Tibial nerve (tissue), 4 donors: Measurements from ENCODE around the gene CDH4.

Source experiments
- EP300 ChIP-seq, 2 donors: sonication (generic); formaldehyde crosslinking; IDR thresholded peaks; one replicate each; pipeline ENCODE4 v1.6.1; 2017; ENCODE audit warnings: antibody characterized with exemption in 2 of 2, mild to moderate bottlenecking in 1 of 2
- POLR2A ChIP-seq, 2 donors: fragments of 450-650 bp; IDR thresholded peaks; one replicate each; pipeline ENCODE4 v1.6.1; 2017; ENCODE audit warnings: antibody characterized with exemption in 2 of 2, mild to moderate bottlenecking in 2 of 2, moderate library complexity in 2 of 2
- TF ChIP-seq, protein P1 (sequence below), 5 experiments: fragments of 200-600 bp in 3 of 5; fragments of 450-650 bp in 2 of 5; sonication (generic) in 3 of 5; IDR thresholded peaks; one replicate each; pipeline ENCODE4 v1.5.1; 2016 to 2019; ENCODE audit warnings: antibody characterized with exemption in 5 of 5, mild to moderate bottlenecking in 3 of 5, moderate library complexity in 2 of 5

DNA sequence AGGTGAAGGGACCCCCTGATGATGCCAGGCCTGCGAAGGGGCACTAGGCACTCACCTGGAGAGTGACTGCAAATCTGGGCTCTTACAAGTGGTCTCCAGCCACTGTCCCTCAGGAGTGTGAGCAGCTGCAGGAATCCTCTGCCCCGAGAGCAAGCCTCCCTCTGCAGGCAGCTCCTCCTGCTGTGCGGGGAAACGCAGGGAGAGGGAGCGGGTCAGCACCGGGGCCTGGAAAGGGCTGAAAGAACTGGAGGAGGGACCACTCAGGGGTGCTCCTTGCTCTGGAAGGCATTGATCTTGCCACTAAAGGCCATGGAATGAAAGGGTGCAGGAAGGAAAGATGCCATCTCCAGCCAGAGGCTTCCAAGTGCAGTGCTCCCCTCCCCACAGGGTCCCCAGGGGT, 168.0 kb downstream of the CDH4 start:
- TF ChIP-seq, protein P1, sequence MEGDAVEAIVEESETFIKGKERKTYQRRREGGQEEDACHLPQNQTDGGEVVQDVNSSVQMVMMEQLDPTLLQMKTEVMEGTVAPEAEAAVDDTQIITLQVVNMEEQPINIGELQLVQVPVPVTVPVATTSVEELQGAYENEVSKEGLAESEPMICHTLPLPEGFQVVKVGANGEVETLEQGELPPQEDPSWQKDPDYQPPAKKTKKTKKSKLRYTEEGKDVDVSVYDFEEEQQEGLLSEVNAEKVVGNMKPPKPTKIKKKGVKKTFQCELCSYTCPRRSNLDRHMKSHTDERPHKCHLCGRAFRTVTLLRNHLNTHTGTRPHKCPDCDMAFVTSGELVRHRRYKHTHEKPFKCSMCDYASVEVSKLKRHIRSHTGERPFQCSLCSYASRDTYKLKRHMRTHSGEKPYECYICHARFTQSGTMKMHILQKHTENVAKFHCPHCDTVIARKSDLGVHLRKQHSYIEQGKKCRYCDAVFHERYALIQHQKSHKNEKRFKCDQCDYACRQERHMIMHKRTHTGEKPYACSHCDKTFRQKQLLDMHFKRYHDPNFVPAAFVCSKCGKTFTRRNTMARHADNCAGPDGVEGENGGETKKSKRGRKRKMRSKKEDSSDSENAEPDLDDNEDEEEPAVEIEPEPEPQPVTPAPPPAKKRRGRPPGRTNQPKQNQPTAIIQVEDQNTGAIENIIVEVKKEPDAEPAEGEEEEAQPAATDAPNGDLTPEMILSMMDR (IDR thresholded peaks at IDR 0.05), result no peak
- TF ChIP-seq EP300 (IDR thresholded peaks at IDR 0.05) (no peak), POLR2A (IDR thresholded peaks at IDR 0.05) (no peak)
